ENCODE data around the gene BEND4.

Gene BEND4

GRCh38 chr4:42136371-42136770 is 16.1 kb downstream of the BEND4 start:
- H3K4me3 ChIP-seq (replicated peaks; ENCODE audit: low read depth, low read length) = no peak overlapping the region
- DNase-seq (ENCODE audit: low read depth) = no peak
- TF ChIP-seq CTCF (IDR thresholded peaks at IDR 0.05; ENCODE audit: low read length, missing control alignments) = no peak

- no peak for DNase-seq (ENCODE audit: low read depth)
- H3K4me3 ChIP-seq (replicated peaks; ENCODE audit: low read depth, low read length) = no peak overlapping the region
- no peak for TF ChIP-seq CTCF (IDR thresholded peaks at IDR 0.05; ENCODE audit: low read length, missing control alignments)
Observed at GRCh38 chr4:42133006-42133405, 19.4 kb downstream of the BEND4 start.

- DNase-seq (ENCODE audit: low read depth) = no peak
- no peak for TF ChIP-seq CTCF (IDR thresholded peaks at IDR 0.05; ENCODE audit: low read length, missing control alignments)
- H3K4me3 ChIP-seq (replicated peaks; ENCODE audit: low read depth, low read length) = no peak overlapping the region
Observed at GRCh38 chr4:42132099-42132498, 20.4 kb downstream of the BEND4 start.

- no peak for DNase-seq (ENCODE audit: low read depth)
- no peak for TF ChIP-seq CTCF (IDR thresholded peaks at IDR 0.05; ENCODE audit: low read length, missing control alignments)
- H3K4me3 ChIP-seq (replicated peaks; ENCODE audit: low read depth, low read length) = no peak overlapping the region
Observed at GRCh38 chr4:42123071-42123644, 29.3 kb downstream of the BEND4 start.

GRCh38 chr4:42122237-42122636 is 30.2 kb downstream of the BEND4 start:
- no peak for DNase-seq (ENCODE audit: low read depth)
- H3K4me3 ChIP-seq (replicated peaks; ENCODE audit: low read depth, low read length) = no peak overlapping the region
- no peak for TF ChIP-seq CTCF (IDR thresholded peaks at IDR 0.05; ENCODE audit: low read length, missing control alignments)

- DNase-seq (ENCODE audit: low read depth) = no peak
- no peak for TF ChIP-seq CTCF (IDR thresholded peaks at IDR 0.05; ENCODE audit: low read length, missing control alignments)
- H3K4me3 ChIP-seq (replicated peaks; ENCODE audit: low read depth, low read length) = no peak overlapping the region
Observed at GRCh38 chr4:42119886-42120285, 32.6 kb downstream of the BEND4 start.

DNA sequence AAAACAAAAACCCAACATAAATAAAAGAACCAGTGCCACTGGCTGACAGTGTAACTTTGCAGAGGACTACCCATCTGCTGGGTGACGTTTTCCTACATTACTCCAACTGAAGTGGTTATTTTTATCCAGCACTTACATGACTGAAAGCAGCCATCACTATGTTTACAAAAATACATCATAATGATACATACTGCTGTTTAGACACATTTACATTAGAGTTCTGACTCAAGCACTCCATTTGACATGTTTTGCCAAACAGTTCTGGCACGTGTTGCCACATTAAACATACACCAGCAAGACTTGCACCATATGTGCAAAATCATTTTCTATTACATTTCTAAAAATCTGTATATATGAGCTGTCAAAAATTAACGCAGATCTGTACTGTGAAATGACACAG is 39.6 kb downstream of the BEND4 start:
- TF ChIP-seq CTCF (IDR thresholded peaks at IDR 0.05; ENCODE audit: low read length, missing control alignments) = no peak
- no peak overlapping the region for H3K4me3 ChIP-seq (replicated peaks; ENCODE audit: low read depth, low read length)
- DNase-seq (ENCODE audit: low read depth) = no peak

Data from fibroblast of pulmonary artery (primary cell).